WTC11 (cell line): ENCODE measurements around the gene FADS6. TPM values are rescaled to one million over a fixed set of nuclear protein-coding genes. Genes with fewer than 3 reads are reported as not detected.
A peak's percentile ranks its signal among the peaks of the same experiment; 100 is the strongest.

Source experiments
- ATAC-seq: fragments of 200-7000 bp; cut with Tn5 transposase; 2 replicates; pipeline ENCODE4 v1.10.0; 2021; ENCODE audit warnings: mild to moderate bottlenecking, moderate library complexity
- CTCF ChIA-PET: fragments of 300-600 bp; sonication (Branson Sonifier 250); formaldehyde crosslinking; loops from one replicate; lab custom pipeline; 2021; ENCODE audit warnings: antibody characterized with exemption; lab: Charles Lee
- POLR2A ChIA-PET: fragments of 350-600 bp; sonication (Branson Sonifier 250); formaldehyde crosslinking; loops from one replicate; lab custom pipeline; 2021; ENCODE audit warnings: antibody characterized with exemption; lab: Charles Lee
- DNase-seq: peaks from one replicate; pipeline ENCODE4 v3.0.0; 2021; ENCODE audit warnings: low spot score
- H3K27ac Mint-ChIP-seq: 2 replicates; pipeline ENCODE4 v1.8.0; 2021; ENCODE audit warnings: mixed read lengths
- H3K27me3 Mint-ChIP-seq: 2 replicates; pipeline ENCODE4 v1.8.0; 2021; ENCODE audit warnings: low read depth, mild to moderate bottlenecking, moderate library complexity, mixed read lengths
- H3K36me3 Mint-ChIP-seq: 2 replicates; pipeline ENCODE4 v1.8.0; 2021; ENCODE audit warnings: mixed read lengths
- H3K4me1 Mint-ChIP-seq: 2 replicates; pipeline ENCODE4 v1.8.0; 2022; ENCODE audit warnings: mixed read lengths
- H3K4me3 Mint-ChIP-seq: 2 replicates; pipeline ENCODE4 v1.8.0; 2021; ENCODE audit warnings: mild to moderate bottlenecking, moderate library complexity, mixed read lengths
- H3K9me3 Mint-ChIP-seq: 2 replicates; pipeline ENCODE4 v1.8.0; 2021; ENCODE audit warnings: mixed read lengths
- ATF1 ChIP-seq: sonication (generic); formaldehyde crosslinking; IDR thresholded peaks from 2 replicates; pipeline ENCODE4 v1.8.1; 2023; ENCODE audit warnings: mild to moderate bottlenecking, moderate library complexity, missing genetic modification reagents
- ATF3 ChIP-seq: sonication (generic); formaldehyde crosslinking; conservative IDR thresholded peaks from 2 replicates; pipeline ENCODE4 v1.8.1; 2022; ENCODE audit warnings: mild to moderate bottlenecking, missing genetic modification reagents
- CBFB ChIP-seq: sonication (generic); formaldehyde crosslinking; IDR thresholded peaks from 2 replicates; pipeline ENCODE4 v1.8.1; 2022; ENCODE audit warnings: mild to moderate bottlenecking, low read depth, missing genetic modification reagents
- ETV6 ChIP-seq: sonication (generic); formaldehyde crosslinking; IDR thresholded peaks from 2 replicates; pipeline ENCODE4 v1.8.1; 2022; ENCODE audit warnings: mild to moderate bottlenecking, missing genetic modification reagents
- FOXP1 ChIP-seq: sonication (generic); formaldehyde crosslinking; IDR thresholded peaks from 2 replicates; pipeline ENCODE4 v1.8.0; 2022; ENCODE audit warnings: missing genetic modification reagents, mild to moderate bottlenecking, moderate library complexity, borderline replicate concordance
- FOXP4 ChIP-seq: sonication (generic); formaldehyde crosslinking; IDR thresholded peaks from 2 replicates; pipeline ENCODE4 v1.8.0; 2022; ENCODE audit warnings: mild to moderate bottlenecking, missing genetic modification reagents
- GABPB1 ChIP-seq: sonication (generic); formaldehyde crosslinking; IDR thresholded peaks from 2 replicates; pipeline ENCODE4 v1.8.1; 2023; ENCODE audit warnings: mild to moderate bottlenecking, missing genetic modification reagents
- GTF2I ChIP-seq: fragments of 250-450 bp; sonication (Bioruptor Pico); conservative IDR thresholded peaks from 2 replicates; pipeline ENCODE4 v1.4.0; 2021; ENCODE audit warnings: mild to moderate bottlenecking
- JAZF1 ChIP-seq: fragments of 250-450 bp; sonication (Bioruptor Pico); IDR thresholded peaks from 2 replicates; pipeline ENCODE4 v1.9.0; 2021; ENCODE audit warnings: moderate library complexity, mild to moderate bottlenecking, inconsistent platforms
- JUN ChIP-seq: sonication (generic); formaldehyde crosslinking; IDR thresholded peaks from 2 replicates; pipeline ENCODE4 v1.8.0; 2023; ENCODE audit warnings: mild to moderate bottlenecking, missing genetic modification reagents
- MAX ChIP-seq: sonication (generic); formaldehyde crosslinking; IDR thresholded peaks from 2 replicates; pipeline ENCODE4 v1.8.0; 2022; ENCODE audit warnings: mild to moderate bottlenecking, missing genetic modification reagents
- NFYB ChIP-seq: sonication (generic); formaldehyde crosslinking; conservative IDR thresholded peaks from 2 replicates; pipeline ENCODE4 v1.8.0; 2022; ENCODE audit warnings: low read depth, missing genetic modification reagents
- NR2C2 ChIP-seq: sonication (generic); formaldehyde crosslinking; IDR thresholded peaks from 2 replicates; pipeline ENCODE4 v1.8.0; 2022; ENCODE audit warnings: mild to moderate bottlenecking, missing genetic modification reagents
- SP1 ChIP-seq: sonication (generic); formaldehyde crosslinking; conservative IDR thresholded peaks from 2 replicates; pipeline ENCODE4 v1.8.1; 2022; ENCODE audit warnings: missing genetic modification reagents
- TEAD1 ChIP-seq: sonication (generic); formaldehyde crosslinking; IDR thresholded peaks from 2 replicates; pipeline ENCODE4 v1.8.0; 2022; ENCODE audit warnings: mild to moderate bottlenecking, missing genetic modification reagents
- TP53 ChIP-seq: sonication (generic); formaldehyde crosslinking; IDR thresholded peaks from 2 replicates; pipeline ENCODE4 v1.8.1; 2023; ENCODE audit warnings: mild to moderate bottlenecking, missing genetic modification reagents
- ZNF121 ChIP-seq: sonication (generic); formaldehyde crosslinking; IDR thresholded peaks from 2 replicates; pipeline ENCODE4 v1.8.0; 2023; ENCODE audit warnings: missing genetic modification reagents
- ZNF232 ChIP-seq: sonication (generic); formaldehyde crosslinking; IDR thresholded peaks from 2 replicates; pipeline ENCODE4 v1.8.0; 2022; ENCODE audit warnings: mild to moderate bottlenecking, missing genetic modification reagents
- total RNA-seq: library from RNA; stranded (reverse); gene quantifications from 3 replicates; pipeline ENCODE4 v1.2.3, GENCODE V29; 2021
- TF ChIP-seq, protein P1 (sequence below): sonication (generic); formaldehyde crosslinking; IDR thresholded peaks from 2 replicates; pipeline ENCODE4 v1.8.1; 2023; ENCODE audit warnings: mild to moderate bottlenecking, missing genetic modification reagents, moderate library complexity
- TF ChIP-seq, protein P2 (sequence below): fragments of 250-450 bp; sonication (Bioruptor Pico); IDR thresholded peaks from 2 replicates; pipeline ENCODE4 v1.9.0; 2021; ENCODE audit warnings: mild to moderate bottlenecking
- TF ChIP-seq, protein P3 (sequence below): sonication (generic); formaldehyde crosslinking; IDR thresholded peaks from 2 replicates; pipeline ENCODE4 v1.8.1; 2023; ENCODE audit warnings: mild to moderate bottlenecking, missing genetic modification reagents
- TF ChIP-seq, protein P4 (sequence below): fragments of 200-600 bp; IDR thresholded peaks from 2 replicates; pipeline ENCODE4 v1.8.0; 2022; ENCODE audit warnings: antibody characterized with exemption

Gene FADS6
- total RNA-seq, 1 experiment from 2014 or later: 1.2 TPM

- TF ChIP-seq GABPB1 (CRISPR knock-in tag) (peak; percentile 83), NFYB (CRISPR knock-in tag) (peak; percentile 86), FOXP4 (no peak)
- TF ChIP-seq, protein P1, sequence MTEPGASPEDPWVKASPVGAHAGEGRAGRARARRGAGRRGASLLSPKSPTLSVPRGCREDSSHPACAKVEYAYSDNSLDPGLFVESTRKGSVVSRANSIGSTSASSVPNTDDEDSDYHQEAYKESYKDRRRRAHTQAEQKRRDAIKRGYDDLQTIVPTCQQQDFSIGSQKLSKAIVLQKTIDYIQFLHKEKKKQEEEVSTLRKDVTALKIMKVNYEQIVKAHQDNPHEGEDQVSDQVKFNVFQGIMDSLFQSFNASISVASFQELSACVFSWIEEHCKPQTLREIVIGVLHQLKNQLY (CRISPR knock-in tag): no peak
These were observed 20.2 kb downstream of the FADS6 start (continued) for GRCh38 chr17:74873037-74873873.

- ATAC-seq: peak; percentile 38
- ChIA-PET CTCF (interaction anchor here (0.7 to 3.5 kb wide), 34 partner anchors 7 to 540 kb away, joined by 3 to 87 read pairs (median 6); partner anchors contain the start of genes FADS6, GRIN2C, MRPL58 and NAT9), POLR2A (interaction anchor here (0.8 to 2.1 kb wide), 16 partner anchors 9 to 214 kb away, joined by 3 to 9 read pairs (median 4); partner anchors contain the start of genes HID1, MRPL58 and NAT9)
- peak within 1 kb of the TSS; percentile 98 for H3K27ac Mint-ChIP-seq
- H3K27me3 Mint-ChIP-seq: peaks cover 8% of the 10 kb centered on the region
- H3K36me3 Mint-ChIP-seq: peaks cover 15% of the 10 kb centered on the region
- DNase-seq: no peak
- H3K4me1 Mint-ChIP-seq: peaks cover 22% of the 10 kb centered on the region
- H3K4me3 Mint-ChIP-seq: peak within 1 kb of the TSS; percentile 91
- H3K9me3 Mint-ChIP-seq: no peaks in the 10 kb centered on the region
- TF ChIP-seq TEAD1 (no peak), ATF3 (CRISPR knock-in tag) (no peak), TP53 (CRISPR knock-in tag) (no peak), JAZF1 (CRISPR knock-in tag) (no peak), SP1 (CRISPR knock-in tag) (peak; percentile 57), FOXP1 (peak; percentile 54; the same call in 1 of the 2 replicates), ETV6 (CRISPR knock-in tag) (peak; percentile 17; the same call in 1 of the 2 replicates), JUN (CRISPR knock-in tag) (no peak; the same call in 1 of the 2 replicates), ATF1 (CRISPR knock-in tag) (no peak), ZNF121 (CRISPR knock-in tag) (no peak), CBFB (CRISPR knock-in tag) (no peak), MAX (CRISPR knock-in tag) (no peak), GTF2I (CRISPR knock-in tag) (no peak), ZNF232 (CRISPR knock-in tag) (0 out of 2 replicates have a peak, but pooled peaks have one; percentile 47), NR2C2 (no peak), FOXP4 (0 out of 2 replicates have a peak, but pooled peaks have one; percentile 36), GABPB1 (CRISPR knock-in tag) (peak; percentile 41; the same call in 1 of the 2 replicates)
- TF ChIP-seq, protein P2, sequence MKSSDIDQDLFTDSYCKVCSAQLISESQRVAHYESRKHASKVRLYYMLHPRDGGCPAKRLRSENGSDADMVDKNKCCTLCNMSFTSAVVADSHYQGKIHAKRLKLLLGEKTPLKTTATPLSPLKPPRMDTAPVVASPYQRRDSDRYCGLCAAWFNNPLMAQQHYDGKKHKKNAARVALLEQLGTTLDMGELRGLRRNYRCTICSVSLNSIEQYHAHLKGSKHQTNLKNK (CRISPR knock-in tag): no peak
- TF ChIP-seq, protein P3, sequence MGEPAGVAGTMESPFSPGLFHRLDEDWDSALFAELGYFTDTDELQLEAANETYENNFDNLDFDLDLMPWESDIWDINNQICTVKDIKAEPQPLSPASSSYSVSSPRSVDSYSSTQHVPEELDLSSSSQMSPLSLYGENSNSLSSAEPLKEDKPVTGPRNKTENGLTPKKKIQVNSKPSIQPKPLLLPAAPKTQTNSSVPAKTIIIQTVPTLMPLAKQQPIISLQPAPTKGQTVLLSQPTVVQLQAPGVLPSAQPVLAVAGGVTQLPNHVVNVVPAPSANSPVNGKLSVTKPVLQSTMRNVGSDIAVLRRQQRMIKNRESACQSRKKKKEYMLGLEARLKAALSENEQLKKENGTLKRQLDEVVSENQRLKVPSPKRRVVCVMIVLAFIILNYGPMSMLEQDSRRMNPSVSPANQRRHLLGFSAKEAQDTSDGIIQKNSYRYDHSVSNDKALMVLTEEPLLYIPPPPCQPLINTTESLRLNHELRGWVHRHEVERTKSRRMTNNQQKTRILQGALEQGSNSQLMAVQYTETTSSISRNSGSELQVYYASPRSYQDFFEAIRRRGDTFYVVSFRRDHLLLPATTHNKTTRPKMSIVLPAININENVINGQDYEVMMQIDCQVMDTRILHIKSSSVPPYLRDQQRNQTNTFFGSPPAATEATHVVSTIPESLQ (CRISPR knock-in tag): no peak
- TF ChIP-seq, protein P4, sequence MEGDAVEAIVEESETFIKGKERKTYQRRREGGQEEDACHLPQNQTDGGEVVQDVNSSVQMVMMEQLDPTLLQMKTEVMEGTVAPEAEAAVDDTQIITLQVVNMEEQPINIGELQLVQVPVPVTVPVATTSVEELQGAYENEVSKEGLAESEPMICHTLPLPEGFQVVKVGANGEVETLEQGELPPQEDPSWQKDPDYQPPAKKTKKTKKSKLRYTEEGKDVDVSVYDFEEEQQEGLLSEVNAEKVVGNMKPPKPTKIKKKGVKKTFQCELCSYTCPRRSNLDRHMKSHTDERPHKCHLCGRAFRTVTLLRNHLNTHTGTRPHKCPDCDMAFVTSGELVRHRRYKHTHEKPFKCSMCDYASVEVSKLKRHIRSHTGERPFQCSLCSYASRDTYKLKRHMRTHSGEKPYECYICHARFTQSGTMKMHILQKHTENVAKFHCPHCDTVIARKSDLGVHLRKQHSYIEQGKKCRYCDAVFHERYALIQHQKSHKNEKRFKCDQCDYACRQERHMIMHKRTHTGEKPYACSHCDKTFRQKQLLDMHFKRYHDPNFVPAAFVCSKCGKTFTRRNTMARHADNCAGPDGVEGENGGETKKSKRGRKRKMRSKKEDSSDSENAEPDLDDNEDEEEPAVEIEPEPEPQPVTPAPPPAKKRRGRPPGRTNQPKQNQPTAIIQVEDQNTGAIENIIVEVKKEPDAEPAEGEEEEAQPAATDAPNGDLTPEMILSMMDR: no peak
These were observed 21.0 kb downstream of the FADS6 start, which contains the start of gene FDXR for GRCh38 chr17:74872313-74873036. Gene FDXR, minus strand, starts transcription at chr17:74872994. Its CDS starts 50 bp downstream, at chr17:74872944.
